A549 treated with Hydrocortisone at 1 μM for 4 hours (cell line): ENCODE data around the gene RER1. TPM values are rescaled to one million over a fixed set of nuclear protein-coding genes. Genes with fewer than 3 reads are reported as not detected.

ENCODE experiments used
- total RNA-seq: library from RNA; stranded (reverse); fragments of 200-300 nt; extraction: Qiagen RNA extraction; gene quantifications from 5 replicates; pipeline ENCODE4 v1.2.3, GENCODE V29; 2022

Gene RER1
- 92.4 to 123 TPM (median 122 TPM) in 5 replicates for total RNA-seq

GRCh38 chr1:2391041-2391930, at the start of gene RER1, which contains the start of gene MORN1:
Gene RER1 (plus strand): TSS chr1:2391841. CDS start chr1:2395791, 3,950 bp downstream.
Gene MORN1 (minus strand): TSS chr1:2391554. CDS start chr1:2391533, 21 bp downstream.

GRCh38 chr1:2412395-2412772, 20.7 kb downstream of the RER1 start, which contains the start of gene PEX10:
Gene PEX10 (minus strand): TSS chr1:2412564. CDS start chr1:2412502, 62 bp downstream.

Other genes with a start within 250 kb of the RER1 start
- 36.4 to 59.0 TPM (median 53.5 TPM) in 5 replicates for gene FAAP20, start 197.1 kb upstream of the RER1 start, total RNA-seq
- gene SKI, start 163.5 kb upstream of the RER1 start, total RNA-seq, result 22.2 to 26.2 TPM (median 24.7 TPM) in 5 replicates
- 5.1 to 6.2 TPM (median 6.0 TPM) in 5 replicates for gene MORN1, start 287 bp upstream of the RER1 start, total RNA-seq
- 19.1 to 25.3 TPM (median 23.1 TPM) in 5 replicates for gene PEX10, start 20.7 kb downstream of the RER1 start, total RNA-seq
- 0.24 to 0.43 TPM (median 0.33 TPM) in 5 replicates for gene PLCH2, start 84.4 kb downstream of the RER1 start, total RNA-seq
- 8.3 to 11.8 TPM (median 10.3 TPM) in 5 replicates for gene PANK4, start 134.8 kb downstream of the RER1 start, total RNA-seq
- not detected in 5 replicates for gene HES5, start 138.4 kb downstream of the RER1 start, total RNA-seq
- gene TNFRSF14, start 164.5 kb downstream of the RER1 start, total RNA-seq, result 0.14 to 0.55 TPM (median 0.28 TPM) in 5 replicates
- 19.7 to 25.6 TPM (median 21.2 TPM) in 5 replicates for gene PRXL2B, start 194.9 kb downstream of the RER1 start, total RNA-seq
- 0.16 to 0.20 TPM in 2 of 5 replicates, not detected in the others for gene MMEL1, start 241.2 kb downstream of the RER1 start, total RNA-seq